GM04504 (cell line): ENCODE measurements around the gene PAFAH1B2.
"Not testable (repeated sequence)": the region's sequence is repeated elsewhere in the genome, so short reads cannot be mapped to it uniquely, and the experiment has no call there.

ENCODE experiments used
- DNase-seq: peaks from one replicate; pipeline ENCODE4 v3.0.0-alpha.2; 2012; ENCODE audit warnings: low read depth

Gene PAFAH1B2

GRCh38 chr11:117143871-117144476 lies at the start of gene PAFAH1B2:
Gene PAFAH1B2 (plus strand): TSS chr11:117144287. CDS start chr11:117152448, 8,161 bp downstream.
- peak; percentile 74 for DNase-seq

- DNase-seq = no peak
These were observed 49.3 kb upstream of the PAFAH1B2 start for GRCh38 chr11:117094776-117095175.

- DNase-seq = peak; percentile 55
These were observed 48.6 kb upstream of the PAFAH1B2 start for GRCh38 chr11:117095284-117096161.

- no peak for DNase-seq
These were observed 47.7 kb upstream of the PAFAH1B2 start for GRCh38 chr11:117096201-117096991.

GRCh38 chr11:117097014-117097388 lies 47.1 kb upstream of the PAFAH1B2 start:
- no peak for DNase-seq

- no peak for DNase-seq
These were observed 46.5 kb upstream of the PAFAH1B2 start for GRCh38 chr11:117097389-117098268.

- peak; percentile 80 for DNase-seq
These were observed 45.5 kb upstream of the PAFAH1B2 start, which contains the start of gene SIK3 for GRCh38 chr11:117098269-117099232. Gene SIK3 (minus strand): TSS chr11:117098428. CDS start chr11:117098415, 13 bp downstream.

- no peak for DNase-seq
These were observed 44.4 kb upstream of the PAFAH1B2 start for GRCh38 chr11:117099696-117100095.

GRCh38 chr11:117100556-117100955 lies 43.5 kb upstream of the PAFAH1B2 start:
- no peak for DNase-seq

- no peak for DNase-seq
These were observed 36.1 kb upstream of the PAFAH1B2 start for GRCh38 chr11:117107701-117108590.

GRCh38 chr11:117110294-117110950 lies 33.7 kb upstream of the PAFAH1B2 start:
- no peak for DNase-seq

GRCh38 chr11:117112497-117112896 lies 31.6 kb upstream of the PAFAH1B2 start:
- DNase-seq = not testable (repeated sequence)

- DNase-seq = not testable (repeated sequence)
These were observed 31.1 kb upstream of the PAFAH1B2 start for GRCh38 chr11:117112939-117113338.

GRCh38 chr11:117117681-117118080 lies 26.4 kb upstream of the PAFAH1B2 start:
- DNase-seq = no peak

GRCh38 chr11:117121176-117121575 lies 22.9 kb upstream of the PAFAH1B2 start:
- no peak for DNase-seq

GRCh38 chr11:117122556-117122955 lies 21.5 kb upstream of the PAFAH1B2 start:
- DNase-seq = no peak

GRCh38 chr11:117126223-117126965 lies 17.7 kb upstream of the PAFAH1B2 start:
- DNase-seq = no peak
